ENCODE data around the gene RXRA.

GRCh38 chr9:134278974-134279640, 47.1 kb upstream of the RXRA start:
- TF ChIP-seq CTCF (IDR thresholded peaks at IDR 0.05; ENCODE audit: insufficient read depth, low read length, poor library complexity, severe bottlenecking): no peak
- TF ChIP-seq EZH2phosphoT487 (conservative IDR thresholded peaks at IDR 0.05; ENCODE audit: low read length): no peak

Data from SU-DHL-6 (cell line).